Iris pigment epithelial cell (primary cell): ENCODE data around the gene DHX29.
"Not testable (repeated sequence)": the region's sequence is repeated elsewhere in the genome, so short reads cannot be mapped to it uniquely, and the experiment has no call there.

Experiments
- DNase-seq: peaks from one replicate; pipeline ENCODE4 v3.0.0-alpha.2; 2011; ENCODE audit warnings: low read depth

Gene DHX29

GRCh38 chr5:55307383-55308253, at the start of gene DHX29, which contains the start of gene MTREX:
TSS of gene DHX29 (minus strand) at chr5:55307694. CDS start at chr5:55307573, 121 bp downstream.
TSS of gene MTREX (plus strand) at chr5:55307989. CDS start at chr5:55308014, 25 bp downstream.
- peak; percentile 94 for DNase-seq

GRCh38 chr5:55356896-55357295, 49.4 kb upstream of the DHX29 start:
- no peak for DNase-seq

- no peak for DNase-seq
These were observed 43.3 kb upstream of the DHX29 start for GRCh38 chr5:55350754-55351153.

- DNase-seq: no peak
These were observed 40.3 kb upstream of the DHX29 start for GRCh38 chr5:55347786-55348185.

- DNase-seq: no peak
These were observed 37.8 kb upstream of the DHX29 start for GRCh38 chr5:55345327-55345726.

- peak; percentile 81 for DNase-seq
These were observed 37.0 kb upstream of the DHX29 start for GRCh38 chr5:55344392-55344992.

GRCh38 chr5:55343609-55344008, 36.1 kb upstream of the DHX29 start:
- DNase-seq: no peak

- DNase-seq: no peak
These were observed 35.6 kb upstream of the DHX29 start for GRCh38 chr5:55343107-55343506.

- DNase-seq: no peak
These were observed 31.3 kb upstream of the DHX29 start for GRCh38 chr5:55338810-55339243.

- no peak for DNase-seq
These were observed 30.7 kb upstream of the DHX29 start for GRCh38 chr5:55338092-55338613.

- no peak for DNase-seq
These were observed 26.3 kb upstream of the DHX29 start for GRCh38 chr5:55333811-55334210.

- no peak for DNase-seq
These were observed 25.5 kb upstream of the DHX29 start for GRCh38 chr5:55333017-55333416.

- no peak for DNase-seq
These were observed 23.8 kb upstream of the DHX29 start for GRCh38 chr5:55331321-55331720.

- DNase-seq: no peak
These were observed 19.8 kb upstream of the DHX29 start for GRCh38 chr5:55327281-55327680.

- no peak for DNase-seq
These were observed 18.1 kb upstream of the DHX29 start for GRCh38 chr5:55325621-55326020.

- DNase-seq: peak; percentile 62
These were observed 17.4 kb upstream of the DHX29 start for GRCh38 chr5:55324815-55325418.

GRCh38 chr5:55324006-55324405, 16.5 kb upstream of the DHX29 start:
- no peak for DNase-seq

- peak; percentile 41 for DNase-seq
These were observed 13.1 kb upstream of the DHX29 start for GRCh38 chr5:55320571-55320970.

- no peak for DNase-seq
These were observed 12.0 kb upstream of the DHX29 start for GRCh38 chr5:55319491-55319890.

- not testable (repeated sequence) for DNase-seq
These were observed 10.7 kb upstream of the DHX29 start for GRCh38 chr5:55318237-55318636.

- no peak for DNase-seq
These were observed 9.3 kb upstream of the DHX29 start for GRCh38 chr5:55316837-55317236.

- no peak for DNase-seq
These were observed 8.8 kb upstream of the DHX29 start for GRCh38 chr5:55316289-55316688.
